ENCODE measurements around the gene SMIM36. TPM values are rescaled to one million over a fixed set of nuclear protein-coding genes. Genes with fewer than 3 reads are reported as not detected.
A peak's percentile ranks its signal among the peaks of the same experiment; 100 is the strongest.

Gene SMIM36
- total and polyA plus RNA-seq, 2 experiments from 2014 or later: not detected

- no peaks in the 10 kb centered on the region for H4K20me1 ChIP-seq (ENCODE audit: insufficient read depth, poor library complexity, severe bottlenecking)
- WGBS (ENCODE audit: low lambda C conversion rate, missing lambda C conversion rate): 1% methylated on average over 32 of the region's 62 CpGs
- peak within 1 kb of the TSS; percentile 98 for H3K4me2 ChIP-seq
- H3K9me3 ChIP-seq (ENCODE audit: low read depth): no peaks in the 10 kb centered on the region
- H3K4me3 ChIP-seq: peak within 1 kb of the TSS; percentile 95
- TF ChIP-seq CTCF (IDR thresholded peaks at IDR 0.05; ENCODE audit: poor library complexity) (no peak), EZH2 (IDR thresholded peaks at IDR 0.05; ENCODE audit: borderline replicate concordance) (no peak)
- DNase-seq (ENCODE audit: low spot score): peak; percentile 69
- H3K9me2 ChIP-seq (replicated peaks; ENCODE audit: insufficient read depth): no peaks in the 10 kb centered on the region
- H3K27me3 ChIP-seq: no peaks in the 10 kb centered on the region
- H3K79me2 ChIP-seq: peaks cover 48% of the 10 kb centered on the region
- H3K36me3 ChIP-seq (replicated peaks; ENCODE audit: insufficient read depth, low read depth): no peaks in the 10 kb centered on the region
- H3K27ac ChIP-seq: peak within 1 kb of the TSS; percentile 90
- H2AFZ ChIP-seq: peak within 1 kb of the TSS; percentile 80
- peaks cover 4% of the 10 kb centered on the region for H3K4me1 ChIP-seq (ENCODE audit: insufficient read depth)
These were observed 89.9 kb downstream of the SMIM36 start, which contains the start of gene MMD for GRCh38 chr17:55421179-55421934. Gene MMD (minus strand): TSS chr17:55421835. CDS start chr17:55421695, 140 bp downstream.

- peaks cover 4% of the 10 kb centered on the region for H3K4me1 ChIP-seq (ENCODE audit: insufficient read depth)
- peak; percentile 47 for DNase-seq (ENCODE audit: low spot score)
- no peaks in the 10 kb centered on the region for H3K27me3 ChIP-seq
- H4K20me1 ChIP-seq (ENCODE audit: insufficient read depth, poor library complexity, severe bottlenecking): no peaks in the 10 kb centered on the region
- H3K4me2 ChIP-seq: peak overlapping the region; percentile 98
- H3K27ac ChIP-seq: peak overlapping the region; percentile 90
- under 1% methylated on average over 21 of the region's 21 CpGs for WGBS (ENCODE audit: low lambda C conversion rate, missing lambda C conversion rate)
- H2AFZ ChIP-seq: peak overlapping the region; percentile 80
- TF ChIP-seq EZH2phosphoT487 (IDR thresholded peaks at IDR 0.05; ENCODE audit: low read depth, severe bottlenecking, unreplicated experiment) (no peak), CTCF (IDR thresholded peaks at IDR 0.05; ENCODE audit: poor library complexity) (no peak), EZH2 (IDR thresholded peaks at IDR 0.05; ENCODE audit: borderline replicate concordance) (no peak)
- H3K9me2 ChIP-seq (replicated peaks; ENCODE audit: insufficient read depth): no peaks in the 10 kb centered on the region
- H3K9me3 ChIP-seq (ENCODE audit: low read depth): no peaks in the 10 kb centered on the region
- H3K79me2 ChIP-seq: peaks cover 54% of the 10 kb centered on the region
- H3K36me3 ChIP-seq (replicated peaks; ENCODE audit: insufficient read depth, low read depth): no peaks in the 10 kb centered on the region
- H3K4me3 ChIP-seq: peak overlapping the region; percentile 95
These were observed 90.5 kb downstream of the SMIM36 start for GRCh38 chr17:55420776-55421178.

DNA sequence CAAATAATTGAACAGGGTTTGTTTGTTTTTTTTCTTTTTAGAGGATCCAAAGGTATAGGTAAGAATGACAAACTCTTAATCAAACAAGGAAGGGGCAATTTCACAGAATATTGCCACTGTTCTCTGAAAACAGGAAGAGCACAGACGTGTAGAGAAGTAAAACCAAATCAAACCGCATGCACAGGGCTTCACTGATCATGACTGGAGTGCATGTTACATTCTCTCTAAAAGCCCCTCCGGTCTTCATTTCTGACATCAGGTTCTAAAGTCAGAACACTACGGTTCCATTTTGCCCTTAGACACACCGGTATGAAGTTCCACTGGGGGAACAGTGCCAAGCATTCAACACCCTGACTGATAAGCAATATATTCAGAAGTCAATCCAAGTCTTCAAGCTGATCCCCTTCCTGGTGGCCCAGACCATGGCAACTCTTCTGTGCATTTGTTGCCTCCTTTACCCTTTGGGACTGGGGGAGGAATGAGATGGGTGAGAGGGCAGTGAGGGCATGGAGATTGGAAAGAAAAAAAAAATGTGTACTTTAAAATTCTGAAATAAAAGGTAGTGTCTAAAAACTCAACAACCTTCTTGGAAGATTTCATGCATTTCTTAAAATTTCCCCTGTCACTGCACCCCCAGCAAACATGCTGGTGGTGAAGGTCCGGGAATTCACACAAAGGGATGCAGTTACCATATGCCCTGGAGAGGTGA is 91.0 kb downstream of the SMIM36 start:
- Histone ChIP-seq H3K4me1 (ENCODE audit: insufficient read depth) (peaks cover 4% of the 10 kb centered on the region), H4K20me1 (ENCODE audit: insufficient read depth, poor library complexity, severe bottlenecking) (no peaks in the 10 kb centered on the region), H3K27ac (peak overlapping the region; percentile 90), H3K4me3 (peak overlapping the region; percentile 95), H3K9me2 (replicated peaks; ENCODE audit: insufficient read depth) (no peaks in the 10 kb centered on the region), H2AFZ (peak overlapping the region; percentile 80), H3K79me2 (peaks cover 59% of the 10 kb centered on the region), H3K27me3 (no peaks in the 10 kb centered on the region), H3K9me3 (ENCODE audit: low read depth) (no peaks in the 10 kb centered on the region), H3K4me2 (peak overlapping the region; percentile 98), H3K36me3 (replicated peaks; ENCODE audit: insufficient read depth, low read depth) (no peaks in the 10 kb centered on the region)
- TF ChIP-seq EZH2phosphoT487 (IDR thresholded peaks at IDR 0.05; ENCODE audit: low read depth, severe bottlenecking, unreplicated experiment) (no peak), CTCF (IDR thresholded peaks at IDR 0.05; ENCODE audit: poor library complexity) (no peak), EZH2 (IDR thresholded peaks at IDR 0.05; ENCODE audit: borderline replicate concordance) (no peak)
- WGBS (ENCODE audit: low lambda C conversion rate, missing lambda C conversion rate): 33% methylated on average over 6 of the region's 6 CpGs
- DNase-seq (ENCODE audit: low spot score): no peak

All from hepatocyte (in vitro differentiated cells).